Forelimb muscle (tissue), 1 donor: Measurements from ENCODE around the gene ZNF506. TPM values are rescaled to one million over a fixed set of nuclear protein-coding genes. Genes with fewer than 3 reads are reported as not detected.
"Not testable (repeated sequence)": the region's sequence is repeated elsewhere in the genome, so short reads cannot be mapped to it uniquely, and the experiment has no call there.

ENCODE experiments used
- DNase-seq: peaks from one replicate; pipeline ENCODE4 v3.0.0-alpha.2; 2013; ENCODE audit warnings: low read depth
- polyA plus RNA-seq: library from polyadenylated mRNA; unstranded; fragments of 120-200 nt; gene quantifications from one replicate; pipeline ENCODE4 v1.2.1, GENCODE V29; 2013; ENCODE audit not compliant: insufficient read length

Gene ZNF506
- polyA plus RNA-seq, 1 donor = 20.8 TPM

DNA sequence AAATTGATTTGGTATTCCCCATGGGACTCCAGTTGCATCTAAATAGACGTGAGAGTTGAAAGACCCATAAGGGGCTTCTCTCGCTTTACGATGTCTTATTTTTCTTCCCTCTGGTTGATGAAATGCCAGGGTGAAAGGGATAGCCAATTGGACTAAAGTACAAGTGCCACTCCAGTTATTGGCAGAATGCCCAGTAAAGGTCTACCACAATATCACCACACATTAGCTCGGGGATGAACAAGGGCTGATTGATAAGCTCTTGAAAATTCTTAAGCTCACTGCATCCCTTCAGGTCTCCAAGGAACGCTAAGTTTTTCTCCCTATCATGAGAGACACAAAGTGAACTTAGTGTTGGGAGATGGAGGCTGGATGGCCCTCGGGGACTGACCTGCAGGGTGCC lies 39.8 kb downstream of the ZNF506 start:
- DNase-seq = not testable (repeated sequence)

DNA sequence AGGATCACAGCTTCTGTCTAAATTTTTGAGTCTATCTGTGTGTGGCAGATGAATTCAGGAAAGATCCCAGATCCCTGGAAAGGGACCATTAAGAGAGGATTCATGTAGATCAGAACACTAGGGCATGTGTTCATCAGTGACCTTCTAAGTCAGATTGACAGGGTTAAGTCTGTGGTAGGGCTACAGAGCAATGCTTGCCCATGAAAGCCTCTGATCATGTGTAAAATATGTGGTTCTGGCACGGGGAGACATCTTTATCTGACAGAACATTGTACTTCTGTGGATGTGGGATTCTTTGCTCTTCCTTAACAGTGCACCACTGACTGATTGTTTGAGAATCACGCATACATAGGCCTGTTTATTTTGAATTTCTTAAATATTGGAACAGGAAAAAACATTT lies 42.9 kb downstream of the ZNF506 start:
- DNase-seq = no peak

DNA sequence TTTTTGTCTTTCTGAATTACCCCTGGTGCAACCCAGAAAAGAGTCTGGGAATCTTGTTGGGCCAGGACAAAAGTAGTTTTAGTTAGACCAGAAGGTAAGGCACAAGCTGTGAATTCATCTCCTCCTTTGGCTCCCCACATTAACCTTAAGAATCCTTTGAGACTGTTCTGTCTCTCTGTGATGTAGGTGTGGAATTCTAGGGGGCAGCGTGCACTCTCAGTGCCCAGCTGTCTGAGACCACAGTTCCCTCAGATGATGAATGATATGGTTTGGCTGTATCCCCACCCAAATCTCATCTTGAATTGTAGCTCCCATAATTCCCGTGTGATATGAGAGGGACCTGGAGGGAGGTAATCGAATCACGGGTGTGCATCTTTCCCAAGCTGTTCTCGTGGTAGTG lies 43.9 kb downstream of the ZNF506 start:
- DNase-seq = no peak

DNA sequence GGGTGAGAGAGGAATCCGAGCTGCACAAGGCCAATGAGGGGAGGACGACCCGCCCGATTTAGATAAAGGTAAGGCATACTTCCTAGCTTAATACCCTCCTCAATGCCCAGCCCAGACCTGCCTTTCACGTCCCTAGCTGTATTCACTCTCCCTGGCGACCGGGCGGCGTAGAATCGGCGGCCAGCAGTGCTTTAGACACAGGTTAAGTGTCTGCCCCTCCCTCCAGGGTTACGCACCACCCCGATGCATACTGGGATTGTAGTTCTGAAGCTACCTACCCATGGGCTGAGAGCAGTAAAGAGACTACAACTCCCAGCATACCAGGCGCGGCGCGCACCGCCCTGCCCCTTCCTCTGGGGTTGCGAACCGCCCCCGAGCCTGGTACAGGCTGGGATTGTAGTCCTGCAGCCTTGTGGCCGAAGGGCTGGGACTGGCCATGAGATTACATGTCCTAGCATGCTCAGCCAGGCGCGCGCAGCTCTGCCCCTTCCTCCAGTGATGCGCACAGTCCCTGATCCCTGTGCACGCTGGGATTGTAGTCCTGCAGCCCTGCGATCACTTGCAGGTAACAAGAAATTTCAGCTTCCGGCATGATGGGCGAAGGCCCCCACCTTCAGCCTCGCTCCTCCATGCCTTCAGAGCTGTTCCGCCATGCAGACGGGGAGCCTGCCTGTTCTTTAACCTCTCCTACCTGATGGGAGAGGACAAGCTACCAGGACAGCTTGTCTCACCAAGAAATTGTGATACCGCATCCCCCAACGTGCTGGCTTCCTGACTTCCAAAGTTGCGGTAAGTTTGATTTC lies 45.1 kb downstream of the ZNF506 start:
- peak; percentile 97 for DNase-seq

DNA sequence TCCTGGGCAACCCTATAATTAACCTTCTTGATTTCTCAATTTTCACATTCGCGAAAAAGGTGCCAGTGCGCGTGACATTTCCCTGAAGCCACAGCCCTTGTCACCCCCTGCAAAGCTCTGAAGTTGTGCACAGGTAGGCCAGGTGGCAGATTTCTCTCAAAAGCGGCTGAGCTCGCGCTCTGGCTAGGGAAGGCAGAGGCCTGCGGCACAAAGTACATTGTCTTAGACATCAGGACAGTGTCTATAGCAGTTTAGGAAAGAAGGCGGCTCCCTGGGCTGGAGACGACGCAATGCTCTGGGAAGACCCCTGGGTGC lies 45.7 kb downstream of the ZNF506 start:
- DNase-seq = no peak

DNA sequence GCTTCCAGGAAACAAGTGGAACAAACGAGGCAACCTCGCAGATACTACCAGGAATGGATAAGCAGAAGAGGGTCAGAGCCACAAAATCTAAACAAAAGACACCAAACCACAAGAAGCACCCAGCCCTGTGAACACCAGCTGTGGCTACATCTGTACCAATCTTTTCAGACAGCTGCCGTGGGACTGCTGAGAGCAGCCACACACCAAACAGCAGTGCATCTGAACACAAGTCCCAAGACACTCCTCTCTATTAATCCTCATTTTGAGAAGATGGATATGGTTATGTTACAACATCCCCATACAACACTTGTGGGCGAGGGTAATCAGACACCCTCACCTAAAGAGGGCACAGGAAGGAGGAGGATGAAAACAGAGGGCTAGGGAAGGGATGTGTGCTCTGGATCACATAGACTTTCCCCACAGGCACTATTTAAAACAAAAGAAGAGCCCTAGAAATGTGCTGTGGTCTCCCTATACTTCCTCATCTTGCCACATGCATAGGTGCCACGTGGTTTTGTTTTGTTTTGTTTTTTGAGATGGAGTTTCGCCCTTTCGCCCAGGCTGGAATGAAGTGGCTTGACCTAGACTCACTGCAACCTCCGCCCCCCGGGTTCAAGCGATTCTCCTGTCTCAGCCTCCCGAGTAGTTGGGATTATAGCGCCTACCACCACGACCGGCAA lies 47.1 kb downstream of the ZNF506 start:
- DNase-seq = no peak

DNA sequence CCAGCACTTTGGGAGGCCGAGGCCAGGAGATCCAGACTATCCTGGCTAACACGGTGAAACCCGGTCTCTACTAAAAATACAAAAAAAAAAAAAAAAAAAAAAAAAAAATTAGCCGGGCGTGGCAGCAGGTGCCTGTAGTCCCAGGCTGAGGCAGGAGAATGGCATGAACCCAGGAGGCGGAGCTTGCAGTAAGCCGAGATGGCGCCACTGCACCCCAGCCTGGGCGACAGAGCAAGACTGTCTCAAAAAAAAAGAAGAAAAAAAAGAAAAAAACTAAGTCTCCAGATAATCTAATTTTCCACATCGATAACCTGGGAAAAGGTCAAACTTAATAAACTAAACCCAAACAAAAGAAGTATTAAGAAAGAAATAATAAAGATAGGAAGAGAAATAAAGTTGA lies 49.6 kb downstream of the ZNF506 start:
- not testable (repeated sequence) for DNase-seq

DNA sequence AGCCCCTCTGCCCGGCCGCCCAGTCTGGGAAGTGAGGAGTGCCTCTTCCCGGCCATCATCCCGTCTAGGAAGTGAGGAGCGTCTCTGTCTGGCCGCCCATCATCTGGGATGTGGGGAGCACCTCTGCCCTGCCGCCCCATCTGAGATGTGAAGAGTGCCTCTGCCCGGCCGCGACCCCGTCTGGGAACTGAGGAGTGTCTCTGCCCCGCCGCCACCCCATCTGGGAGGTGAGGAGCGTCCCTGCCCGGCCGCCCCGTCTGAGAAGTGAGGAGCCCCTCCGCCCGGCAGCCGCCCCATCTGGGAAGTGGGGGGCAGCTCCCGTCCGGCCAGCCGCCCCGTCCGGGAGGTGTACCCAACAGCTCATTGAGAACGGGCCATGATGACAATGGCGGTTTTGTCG lies 51.6 kb downstream of the ZNF506 start:
- not testable (repeated sequence) for DNase-seq

DNA sequence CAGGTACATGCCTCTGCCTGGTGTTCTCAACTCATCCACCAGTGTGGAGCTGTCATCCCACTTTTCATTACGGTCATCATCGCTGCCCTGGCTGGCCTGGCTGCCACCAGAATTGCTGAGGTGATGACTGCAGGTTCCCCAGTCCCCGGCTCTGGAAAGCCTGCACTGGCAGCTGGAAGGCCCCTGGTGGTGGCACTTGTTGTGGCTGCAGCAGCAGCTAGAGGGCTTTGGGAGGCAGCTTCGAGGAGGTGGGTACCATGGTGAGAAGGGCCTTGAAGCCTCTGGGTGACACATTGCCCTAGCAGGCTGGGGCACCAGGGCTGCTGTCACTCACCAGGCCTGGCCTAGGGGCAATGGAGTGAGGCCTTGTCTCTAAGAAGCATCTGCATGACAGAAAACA lies 63.4 kb downstream of the ZNF506 start:
- no peak for DNase-seq

DNA sequence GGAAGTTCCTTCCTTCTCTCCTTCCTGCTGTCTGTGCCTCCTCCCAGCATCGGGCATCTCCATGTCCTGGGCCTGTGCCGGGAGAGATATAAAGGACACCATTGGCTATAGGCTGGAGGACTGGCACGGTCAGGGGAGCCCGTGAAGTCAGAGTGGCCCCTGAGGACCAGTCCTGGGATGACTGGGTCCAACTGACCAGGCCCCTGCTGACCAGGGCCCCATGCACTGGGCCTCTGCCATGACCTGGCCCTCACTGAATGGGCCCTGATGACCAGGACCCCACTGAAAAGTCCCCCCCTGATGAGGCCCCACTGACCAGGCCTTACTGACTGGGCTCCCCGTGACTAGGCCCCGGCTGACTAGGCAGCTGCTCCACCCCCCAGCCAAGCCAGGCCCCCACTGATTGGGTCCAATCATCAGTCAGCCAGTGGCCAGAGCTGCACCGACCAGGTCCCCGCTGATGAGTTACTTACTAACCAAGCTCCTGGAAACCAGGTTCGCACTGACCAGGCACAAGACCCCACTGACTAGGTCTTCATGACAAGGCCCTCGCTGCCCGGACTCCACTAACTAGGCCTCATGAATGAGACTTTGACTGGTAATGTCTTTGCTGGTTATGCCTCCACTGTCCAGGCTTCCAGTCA lies 68.7 kb downstream of the ZNF506 start:
- no peak for DNase-seq

DNA sequence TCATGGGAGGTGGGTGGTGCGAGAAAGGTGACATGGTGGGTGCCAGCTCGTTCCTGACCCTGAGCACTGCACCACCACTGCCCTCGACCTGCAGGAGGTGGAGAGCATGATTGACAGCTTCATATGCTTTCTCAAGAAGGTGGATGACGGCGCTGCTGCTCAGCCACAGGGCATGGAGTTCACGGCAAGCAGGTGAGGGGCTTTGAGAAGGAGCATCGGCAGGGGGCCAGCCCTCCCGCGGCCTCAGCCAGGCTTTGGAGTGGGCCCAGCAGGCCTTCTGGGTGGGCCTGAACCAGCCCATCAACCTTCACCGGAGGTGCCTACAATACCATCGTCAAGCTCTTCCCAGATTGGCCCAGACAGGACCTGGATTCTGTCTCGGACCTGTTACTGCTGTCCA lies 69.7 kb downstream of the ZNF506 start:
- DNase-seq = no peak

DNA sequence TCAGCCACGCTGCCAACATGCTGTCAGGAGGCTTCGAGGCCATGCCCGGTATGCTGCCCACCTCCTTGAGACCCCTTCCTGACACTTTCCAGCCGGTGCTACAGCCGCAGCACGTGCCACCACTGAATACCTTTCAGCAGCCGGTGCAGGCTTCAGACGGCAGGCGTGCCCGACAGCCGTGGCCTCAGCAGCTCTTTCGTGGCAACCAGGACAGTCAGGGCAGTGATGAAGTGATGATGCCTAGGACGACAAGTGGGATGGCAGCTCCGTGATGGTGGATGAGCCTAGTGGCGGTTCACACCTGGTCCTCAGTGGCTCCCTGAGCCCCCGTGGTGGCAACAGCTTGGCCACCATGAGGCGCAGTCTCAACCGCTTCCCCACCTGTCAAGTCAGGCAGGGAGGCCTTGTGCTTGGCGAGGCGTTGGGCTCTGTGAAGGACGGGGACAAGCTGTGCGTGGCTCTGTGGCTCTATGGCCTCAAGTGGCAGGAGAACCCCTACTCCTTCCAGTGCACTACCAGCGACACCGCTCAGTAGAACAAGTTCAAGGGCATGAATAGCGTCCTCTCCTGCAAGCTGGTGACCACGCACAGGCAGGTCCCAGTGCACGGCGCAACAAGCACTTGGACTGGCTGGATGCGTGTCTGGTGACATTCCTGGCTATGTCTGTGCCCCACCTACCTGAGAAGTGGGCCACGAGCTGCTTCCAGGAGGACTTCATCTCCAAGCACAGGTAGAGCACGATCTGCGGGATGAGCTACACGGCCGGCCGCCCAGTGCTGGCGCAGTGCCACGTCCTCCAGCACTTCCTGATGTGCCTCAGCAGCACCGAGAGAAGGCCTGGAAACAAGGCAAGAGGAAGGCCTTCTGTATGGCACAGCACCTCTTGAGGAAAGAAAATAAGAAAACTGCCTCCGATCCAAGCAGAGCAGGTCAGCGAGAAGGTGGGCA lies 70.4 kb downstream of the ZNF506 start:
- DNase-seq = no peak

DNA sequence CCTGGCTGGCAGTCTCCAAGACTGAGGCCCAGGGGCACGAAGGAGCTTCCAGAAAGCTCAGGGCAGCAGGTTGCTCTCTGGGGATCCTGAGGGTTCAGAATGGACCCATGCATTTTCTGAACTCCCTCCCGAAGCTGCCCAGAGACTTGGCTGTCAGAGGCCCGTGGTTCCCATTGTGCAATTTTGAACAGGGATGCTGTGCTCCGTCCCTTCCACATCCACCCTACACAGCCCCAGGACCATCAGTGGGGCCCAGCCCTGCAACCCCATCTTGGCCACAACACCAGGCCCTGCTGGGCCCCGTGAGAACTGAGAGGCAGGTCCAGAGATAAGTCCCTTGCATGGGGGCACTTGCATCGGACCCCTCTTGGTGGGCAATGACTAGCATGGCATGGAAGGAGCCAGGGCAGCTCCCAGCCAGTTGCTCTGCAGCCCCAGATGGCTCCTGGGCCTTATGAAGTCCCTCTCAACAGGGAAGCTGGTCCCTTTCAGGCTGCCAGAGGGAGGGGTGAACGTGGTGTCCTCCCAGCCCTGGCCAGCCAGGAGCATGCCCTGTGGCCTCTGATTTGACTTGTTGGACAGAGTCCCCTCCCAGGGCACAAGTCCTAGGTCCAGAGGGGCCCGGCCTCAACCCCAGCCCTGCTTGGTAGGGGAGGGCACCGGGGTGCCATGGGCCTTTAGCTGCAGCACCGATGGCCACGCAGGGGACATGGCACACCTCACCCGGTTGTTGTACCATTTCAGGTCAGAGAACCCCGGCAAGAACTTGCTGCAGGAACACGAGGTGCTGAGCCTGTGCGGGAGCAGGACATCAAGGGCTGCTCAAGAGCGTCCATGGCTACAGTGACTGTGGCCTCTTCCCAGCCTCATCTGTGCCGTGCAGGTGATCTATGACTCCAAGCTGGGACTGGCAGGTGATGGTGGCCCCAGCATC lies 71.4 kb downstream of the ZNF506 start:
- DNase-seq = no peak

DNA sequence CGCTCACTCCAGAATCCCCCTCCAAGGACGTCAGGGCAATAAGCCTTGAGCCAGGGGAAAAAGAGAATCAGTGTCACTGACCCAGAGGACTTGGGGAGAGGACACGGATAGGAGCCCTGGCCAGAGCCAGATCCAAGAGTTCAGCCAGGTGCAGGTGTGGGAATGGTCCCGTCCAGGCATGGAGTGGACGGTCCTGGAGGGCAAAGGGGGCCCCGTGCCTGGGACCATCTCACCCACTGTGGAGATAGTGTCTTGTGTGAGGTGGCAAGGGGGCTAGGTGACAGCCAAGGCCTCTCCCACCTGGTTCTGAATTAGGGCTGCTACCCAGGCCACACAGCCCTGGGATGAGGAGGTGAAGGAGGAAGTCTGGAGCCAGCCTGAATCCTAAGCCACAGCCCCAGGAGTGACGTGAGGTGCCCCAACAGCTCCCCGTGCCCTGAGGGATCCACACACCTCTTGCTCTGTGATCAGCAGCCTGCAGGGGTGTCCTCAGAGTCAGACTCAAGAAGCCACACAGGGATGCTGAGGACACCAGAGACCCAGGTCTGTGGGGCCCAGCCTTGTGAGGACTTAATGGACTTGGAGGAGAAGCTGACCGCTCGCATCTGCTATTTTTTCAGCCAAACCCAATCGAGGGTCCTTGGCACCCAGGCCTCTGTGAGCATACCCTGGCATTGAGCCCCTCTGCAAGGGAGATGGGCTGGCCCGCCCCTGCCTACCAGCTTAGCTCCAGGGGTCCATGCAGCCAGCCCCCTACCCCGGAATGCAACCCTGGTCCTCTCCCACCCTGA lies 72.2 kb downstream of the ZNF506 start:
- no peak for DNase-seq

DNA sequence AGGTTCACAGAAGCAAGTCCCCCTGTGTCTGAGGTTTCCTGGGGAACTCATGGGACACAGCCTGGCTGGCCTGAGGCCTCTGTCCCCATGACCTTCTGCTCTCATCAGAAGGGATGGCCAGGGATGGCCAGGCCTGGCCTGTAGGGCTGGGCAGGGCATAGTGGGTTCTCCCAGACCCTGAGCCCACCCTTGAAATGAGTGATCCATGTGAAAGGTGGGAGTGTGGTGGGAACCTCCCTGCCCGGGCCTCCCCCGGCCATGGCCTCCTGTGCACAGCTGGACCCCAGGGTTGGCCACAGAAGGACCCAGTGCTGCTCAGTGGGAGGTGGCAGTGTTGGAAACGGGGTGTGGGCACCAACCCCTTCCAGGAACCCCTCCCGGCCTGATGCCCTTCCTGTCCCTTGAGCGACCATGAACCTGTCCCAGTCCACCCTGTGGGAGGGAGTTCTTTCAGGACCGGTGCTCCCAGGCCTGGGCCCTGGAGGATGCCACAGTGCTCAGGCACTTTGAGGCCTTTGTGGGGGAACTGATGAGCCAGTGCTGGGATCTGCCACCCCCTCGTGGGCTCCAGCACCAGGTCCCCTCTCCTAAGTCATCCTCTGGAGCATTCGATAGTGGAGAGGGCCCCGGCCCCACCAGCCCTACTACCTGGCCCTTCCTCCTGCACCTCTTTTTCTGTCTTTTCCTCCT lies 73.2 kb downstream of the ZNF506 start:
- DNase-seq = no peak

DNA sequence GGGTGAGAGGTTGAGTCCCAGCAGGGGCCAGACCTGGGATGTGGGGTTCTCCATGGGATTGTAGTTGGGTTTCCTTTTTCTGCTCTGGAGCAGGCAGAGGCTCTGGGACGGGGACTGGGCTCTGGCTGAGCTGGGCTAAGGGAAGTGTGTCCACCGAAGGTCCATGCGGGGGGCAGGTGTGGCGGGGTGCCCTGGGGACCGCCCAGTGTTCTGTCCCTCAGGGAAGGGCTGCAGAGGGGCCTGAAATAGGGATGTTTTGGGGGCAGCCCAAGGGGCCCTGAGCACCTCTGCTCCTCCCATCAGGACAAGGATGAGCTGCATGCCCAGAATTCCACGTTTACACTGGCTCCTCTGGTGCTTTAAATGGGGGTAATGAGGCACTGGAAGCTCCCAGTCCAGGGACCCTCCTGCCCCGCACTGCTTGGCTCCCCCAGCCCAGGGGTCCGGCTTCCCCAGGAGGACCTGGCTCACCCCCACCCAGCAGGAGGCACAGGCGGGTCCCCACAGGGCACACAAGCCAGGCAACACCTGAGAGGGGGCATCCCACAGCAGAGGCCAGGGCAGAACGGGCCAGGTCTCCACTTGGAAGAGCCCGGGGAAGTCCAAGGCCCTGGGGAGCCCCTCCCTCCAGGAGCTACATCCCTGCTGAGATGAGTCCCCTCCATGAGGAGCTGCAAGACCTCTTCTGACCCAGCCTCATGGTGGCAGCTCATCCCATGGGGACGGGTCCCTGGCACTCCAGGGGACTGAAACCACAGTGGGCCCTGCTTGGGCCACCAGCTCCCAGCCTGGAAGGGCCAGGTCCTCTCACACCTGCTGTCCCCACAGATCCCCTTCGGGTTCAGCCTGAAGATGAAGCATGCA lies 74.0 kb downstream of the ZNF506 start:
- DNase-seq = no peak

DNA sequence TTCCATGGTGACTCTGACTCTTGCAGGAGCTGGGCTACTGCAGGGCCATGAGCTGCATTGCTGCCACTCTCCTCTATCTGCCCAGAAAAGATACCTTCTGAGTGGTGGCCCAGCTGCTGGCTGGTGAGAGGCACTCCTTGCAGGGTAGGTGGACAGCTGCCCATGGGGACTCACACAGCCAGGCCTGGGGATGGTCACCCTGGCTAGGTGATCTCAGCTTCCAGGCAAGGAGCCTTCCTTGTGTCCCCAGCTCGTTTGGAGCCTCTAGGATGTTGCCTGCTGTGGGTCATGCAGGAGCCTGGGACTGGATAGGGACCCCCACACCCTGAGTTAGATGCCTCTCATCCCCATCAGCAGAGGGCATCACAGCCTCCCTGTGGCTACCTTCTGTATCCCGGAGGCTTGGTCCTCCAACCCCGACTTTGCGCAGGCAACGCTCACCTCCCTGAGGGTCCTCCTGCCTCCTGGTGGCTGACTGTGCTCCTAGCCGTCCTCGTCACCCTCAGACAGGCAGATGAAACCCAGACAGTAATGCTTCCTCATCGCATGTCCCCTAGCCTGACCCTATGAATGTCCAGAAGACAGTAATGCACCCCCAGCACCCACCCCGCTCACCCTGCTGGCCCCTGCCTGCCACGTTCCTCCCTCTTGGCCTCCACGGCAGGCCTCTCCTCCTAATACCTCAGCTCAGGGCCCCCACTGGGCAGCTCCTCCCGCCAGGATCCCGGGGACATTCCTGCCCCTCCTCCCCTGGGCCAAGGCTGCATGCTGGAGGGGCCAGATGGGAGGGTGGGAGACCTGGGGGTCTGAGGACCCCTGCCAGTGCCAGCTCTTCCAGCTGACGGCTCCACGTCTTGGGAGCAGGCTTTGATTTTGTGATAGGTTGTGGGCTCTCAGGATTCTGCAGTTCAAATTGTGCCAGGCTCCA lies 75.0 kb downstream of the ZNF506 start:
- no peak for DNase-seq
